Testis (tissue), 2 donors: ENCODE data around the gene SH3GL1.

Experiments
- POLR2A ChIP-seq: fragments of 450-650 bp; IDR thresholded peaks from one replicate; pipeline ENCODE4 v1.6.1; 2017; ENCODE audit warnings: antibody characterized with exemption, mild to moderate bottlenecking, moderate library complexity
- TF ChIP-seq, protein P1 (sequence below), 3 experiments: fragments of 450-650 bp in 2 of 3; fragments of 200-600 bp in 1 of 3; sonication (generic) in 1 of 3; IDR thresholded peaks; one replicate each; pipeline ENCODE4 v1.5.1; 2016 to 2019; ENCODE audit warnings: antibody characterized with exemption in 3 of 3, mild to moderate bottlenecking in 2 of 3, moderate library complexity in 1 of 3

DNA sequence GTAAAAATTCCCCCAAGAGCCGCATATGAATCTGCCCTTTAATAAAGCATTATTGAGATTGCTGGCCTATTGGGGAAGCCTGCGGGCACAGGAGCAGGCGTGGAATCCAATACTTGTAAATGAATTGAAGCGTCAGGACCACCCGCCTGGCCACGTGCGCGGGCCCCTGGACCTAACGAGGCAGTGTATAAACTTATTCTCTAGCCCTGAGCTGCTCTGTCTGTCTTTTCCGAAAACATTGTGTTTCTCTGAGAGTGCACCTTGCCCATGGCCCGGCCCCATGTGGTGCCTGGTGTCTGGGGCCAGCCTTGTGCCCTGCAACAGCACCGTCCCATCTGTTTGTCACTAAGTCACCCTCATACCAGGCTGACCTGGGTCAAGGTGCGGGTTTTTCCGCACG is 42.8 kb upstream of the SH3GL1 start:
- TF ChIP-seq, protein P1, sequence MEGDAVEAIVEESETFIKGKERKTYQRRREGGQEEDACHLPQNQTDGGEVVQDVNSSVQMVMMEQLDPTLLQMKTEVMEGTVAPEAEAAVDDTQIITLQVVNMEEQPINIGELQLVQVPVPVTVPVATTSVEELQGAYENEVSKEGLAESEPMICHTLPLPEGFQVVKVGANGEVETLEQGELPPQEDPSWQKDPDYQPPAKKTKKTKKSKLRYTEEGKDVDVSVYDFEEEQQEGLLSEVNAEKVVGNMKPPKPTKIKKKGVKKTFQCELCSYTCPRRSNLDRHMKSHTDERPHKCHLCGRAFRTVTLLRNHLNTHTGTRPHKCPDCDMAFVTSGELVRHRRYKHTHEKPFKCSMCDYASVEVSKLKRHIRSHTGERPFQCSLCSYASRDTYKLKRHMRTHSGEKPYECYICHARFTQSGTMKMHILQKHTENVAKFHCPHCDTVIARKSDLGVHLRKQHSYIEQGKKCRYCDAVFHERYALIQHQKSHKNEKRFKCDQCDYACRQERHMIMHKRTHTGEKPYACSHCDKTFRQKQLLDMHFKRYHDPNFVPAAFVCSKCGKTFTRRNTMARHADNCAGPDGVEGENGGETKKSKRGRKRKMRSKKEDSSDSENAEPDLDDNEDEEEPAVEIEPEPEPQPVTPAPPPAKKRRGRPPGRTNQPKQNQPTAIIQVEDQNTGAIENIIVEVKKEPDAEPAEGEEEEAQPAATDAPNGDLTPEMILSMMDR (IDR thresholded peaks at IDR 0.05), result no peak
- TF ChIP-seq POLR2A, result no peak
